Measurements from ENCODE around the gene TAS2R16.

Gene TAS2R16

GRCh38 chr7:122995600-122995999 lies at the start of gene TAS2R16:
Gene TAS2R16, minus strand, starts transcription at chr7:122995700. Its CDS starts 66 bp downstream, at chr7:122995634.
- DNase-seq (ENCODE audit: low read depth in 3 of 3), result no peak

- DNase-seq (ENCODE audit: low read depth in 3 of 3), result no peak
Measured at GRCh38 chr7:123043642-123044041, 48.1 kb upstream of the TAS2R16 start.

- no peak for DNase-seq (ENCODE audit: low read depth in 3 of 3)
Measured at GRCh38 chr7:123041101-123041500, 45.6 kb upstream of the TAS2R16 start.

DNA sequence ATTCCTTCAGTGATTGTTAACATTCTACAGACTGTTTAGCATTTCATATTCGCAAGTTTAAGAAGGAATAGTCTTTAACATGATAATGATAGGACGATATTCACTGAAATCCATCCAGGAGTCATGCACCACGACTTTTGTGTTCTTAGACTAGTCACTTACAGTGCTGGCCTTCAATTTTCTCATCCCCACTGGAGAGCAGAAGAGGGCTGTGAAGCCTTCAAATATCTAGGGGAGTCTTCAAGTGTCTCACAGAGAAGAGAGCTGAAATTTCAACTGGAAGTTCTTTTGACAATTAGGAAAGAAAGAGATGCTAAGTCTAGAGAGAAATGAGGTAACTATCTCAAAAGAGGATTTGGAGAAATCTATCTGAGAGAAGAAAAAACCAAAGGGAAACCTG lies 43.8 kb upstream of the TAS2R16 start:
- no peak for DNase-seq (ENCODE audit: low read depth in 3 of 3)

DNA sequence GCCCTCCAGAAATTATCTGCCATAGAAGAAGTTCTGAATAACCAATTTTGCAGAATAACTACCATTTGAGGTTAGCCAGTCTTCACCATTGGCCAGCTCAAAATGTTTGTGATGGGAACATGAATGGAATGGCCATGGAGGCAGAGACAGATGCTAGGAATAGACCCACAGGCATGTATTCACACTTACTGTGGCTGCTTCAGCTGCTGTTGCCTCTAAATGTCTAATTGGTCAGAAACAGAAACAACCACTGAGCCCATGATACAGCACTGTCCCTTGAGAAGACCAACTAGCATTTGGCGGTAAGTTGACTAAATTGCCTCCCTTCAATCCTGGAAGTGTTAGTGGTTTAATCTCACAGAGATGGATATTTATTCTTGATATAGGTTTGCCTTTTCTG lies 38.6 kb upstream of the TAS2R16 start:
- DNase-seq (ENCODE audit: low read depth in 3 of 3), result no peak

- no peak for DNase-seq (ENCODE audit: low read depth in 3 of 3)
Measured at GRCh38 chr7:123030631-123031030, 35.1 kb upstream of the TAS2R16 start.

DNA sequence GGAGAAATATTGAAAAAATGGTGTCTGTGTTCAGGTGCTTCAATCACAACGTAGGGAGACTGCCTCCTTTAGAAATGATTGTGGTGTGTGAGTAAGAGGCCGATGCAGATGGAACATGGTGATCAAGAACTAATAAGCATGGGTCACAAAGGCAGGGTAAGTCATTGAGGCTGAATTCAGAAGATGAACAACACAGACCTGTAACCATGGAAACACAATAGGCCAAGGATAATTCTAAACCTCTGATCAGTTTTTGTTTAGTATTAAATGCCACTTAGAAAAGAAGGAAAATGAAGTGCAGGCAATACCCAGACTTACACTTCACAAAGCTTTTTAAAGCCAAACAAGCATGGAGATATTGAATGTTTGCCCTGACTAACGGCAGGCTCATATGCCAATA lies 32.8 kb upstream of the TAS2R16 start:
- DNase-seq (ENCODE audit: low read depth in 3 of 3), result no peak

DNA sequence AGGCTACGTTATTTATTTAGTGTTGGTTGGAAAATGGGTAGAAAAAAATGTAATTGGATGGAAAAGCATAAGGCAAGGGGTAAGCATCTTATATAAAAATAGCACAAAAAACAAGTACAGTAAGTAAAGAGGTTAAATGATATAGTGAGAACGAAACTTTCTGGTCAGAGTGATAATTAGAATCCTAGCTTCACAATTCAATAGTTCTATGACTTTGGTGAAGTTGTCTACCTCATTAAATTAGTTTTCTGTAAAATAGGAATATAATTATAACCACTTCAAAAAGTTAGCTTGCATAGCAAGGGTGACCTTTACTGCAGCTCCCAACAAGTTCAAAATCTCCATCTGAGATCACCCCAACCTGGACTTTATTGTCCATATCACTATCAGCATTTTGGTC lies 30.8 kb upstream of the TAS2R16 start:
- no peak for DNase-seq (ENCODE audit: low read depth in 3 of 3)

DNA sequence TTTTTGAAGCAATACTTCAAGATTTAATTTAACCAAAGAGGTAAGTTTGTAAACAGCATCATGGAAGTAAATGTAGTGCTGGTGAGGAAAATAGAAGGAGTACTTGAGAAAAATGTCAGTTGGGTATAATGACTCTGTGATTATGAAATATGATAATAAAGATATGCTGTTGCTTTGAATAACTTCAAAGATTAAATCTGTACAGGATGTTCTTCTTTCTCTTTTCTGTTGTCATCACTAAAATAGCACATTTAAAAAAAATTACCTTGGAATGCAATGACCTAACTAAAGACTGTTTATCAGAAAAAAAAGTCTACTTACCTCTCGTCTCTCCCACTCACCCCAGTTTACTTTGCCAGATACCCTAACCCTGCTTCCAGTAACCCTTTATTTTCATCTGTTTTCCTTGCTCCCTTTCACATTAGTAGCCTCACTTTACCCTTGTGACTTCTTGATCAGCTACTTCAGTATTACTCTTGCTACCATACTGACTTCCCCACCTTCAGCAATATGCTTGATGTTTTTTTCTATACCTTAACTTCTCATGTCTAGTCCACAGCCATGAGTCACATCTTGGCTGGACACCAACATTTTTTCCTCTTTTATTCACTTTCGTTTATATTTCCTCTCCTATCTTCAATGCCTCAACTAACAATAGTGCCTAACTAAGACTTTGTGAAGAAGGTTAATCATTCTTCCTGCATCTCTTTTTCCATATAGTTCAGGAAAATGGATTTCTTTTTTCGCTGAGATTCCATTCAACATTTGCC lies 29.7 kb upstream of the TAS2R16 start:
- no peak for DNase-seq (ENCODE audit: low read depth in 3 of 3)

DNA sequence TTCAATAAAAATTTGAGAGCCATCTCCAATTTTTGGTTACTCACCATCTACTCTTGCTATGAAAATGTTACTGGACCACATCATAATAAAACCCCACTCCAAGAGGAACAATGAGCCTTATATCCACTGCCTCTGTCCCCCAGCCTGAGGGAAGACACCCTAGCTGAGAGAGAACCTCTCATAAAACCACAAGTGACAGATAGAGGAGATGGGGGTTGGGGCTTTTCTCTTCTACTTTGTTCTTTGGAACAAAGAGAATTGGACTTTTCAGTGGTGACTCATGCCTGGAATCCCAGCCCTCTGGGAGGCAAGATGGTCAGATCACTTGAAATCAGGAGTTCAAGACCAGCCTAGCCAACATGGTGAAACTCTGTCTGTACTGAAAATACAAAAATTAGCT lies 27.6 kb upstream of the TAS2R16 start:
- DNase-seq (ENCODE audit: low read depth in 3 of 3), result no peak

DNA sequence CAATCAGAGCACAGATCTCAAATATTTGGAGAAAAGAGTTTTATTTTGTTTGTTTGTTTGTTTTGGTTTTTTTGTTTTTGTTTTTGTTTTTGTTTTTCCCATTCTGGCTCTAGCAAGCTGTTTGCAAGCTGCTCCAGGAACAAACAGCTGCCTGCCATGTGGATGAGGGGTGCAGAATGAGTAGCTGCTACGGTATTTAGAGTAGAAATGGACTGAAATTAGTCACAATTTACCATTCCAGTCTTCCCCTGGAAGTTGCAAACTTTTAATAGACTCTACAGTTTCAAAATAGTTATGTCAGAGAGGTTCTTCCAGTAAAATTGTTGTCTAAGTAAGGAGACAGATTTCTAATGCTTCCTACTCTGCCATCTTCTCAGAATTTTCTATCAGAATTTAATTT lies 27.1 kb upstream of the TAS2R16 start:
- DNase-seq (ENCODE audit: low read depth in 3 of 3), result no peak

DNA sequence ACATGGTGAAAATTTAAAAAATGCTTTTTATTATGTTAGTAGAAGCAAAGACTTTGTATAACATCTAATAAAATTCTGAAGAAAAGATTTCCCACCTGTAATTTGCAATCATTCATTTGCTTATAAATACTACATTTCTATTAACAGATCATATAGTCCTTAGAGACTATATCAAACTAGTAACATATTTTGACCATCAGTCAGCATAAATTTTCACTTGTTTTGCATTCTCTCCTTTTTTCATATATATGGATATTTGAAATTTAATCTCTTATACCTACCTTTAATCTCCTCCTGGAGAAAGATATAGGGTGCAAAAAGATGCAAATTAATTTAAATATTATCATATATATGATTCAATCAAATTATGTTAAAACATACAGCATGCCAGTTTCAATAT lies 16.9 kb upstream of the TAS2R16 start:
- no peak for DNase-seq (ENCODE audit: low read depth in 3 of 3)

DNA sequence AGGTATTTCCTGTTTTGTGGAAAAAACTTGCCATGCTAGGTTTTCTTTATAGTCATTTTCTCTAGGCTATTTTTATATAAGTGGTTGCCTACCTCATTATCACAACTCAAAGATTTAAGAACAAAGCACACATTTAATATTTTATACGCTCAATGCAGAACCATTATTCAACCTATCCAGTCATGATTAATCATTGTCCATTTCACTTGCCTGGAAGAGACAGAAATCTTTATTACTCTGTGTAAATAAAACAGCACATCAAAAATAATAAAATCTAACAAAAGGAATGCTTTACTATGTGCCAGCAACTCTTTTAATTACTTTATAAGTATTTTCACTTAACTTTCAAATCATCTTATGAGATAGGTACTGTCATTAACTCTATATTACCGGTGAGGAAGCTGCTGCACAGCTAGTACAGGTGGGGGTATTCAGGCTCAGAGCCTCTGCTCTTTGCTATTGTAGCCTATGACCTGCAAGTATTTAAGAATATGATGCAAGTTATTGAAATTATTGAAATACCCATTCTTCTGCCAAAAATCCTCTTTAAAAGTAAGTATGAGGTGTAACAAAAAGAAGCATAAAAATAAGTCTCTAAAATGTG lies 16.4 kb upstream of the TAS2R16 start:
- DNase-seq (ENCODE audit: low read depth in 3 of 3), result no peak

GRCh38 chr7:123004931-123005330 lies 9.4 kb upstream of the TAS2R16 start:
- no peak for DNase-seq (ENCODE audit: low read depth in 3 of 3)

GRCh38 chr7:123003539-123004126 lies 8.1 kb upstream of the TAS2R16 start:
- DNase-seq (ENCODE audit: low read depth in 3 of 3), result no peak

DNA sequence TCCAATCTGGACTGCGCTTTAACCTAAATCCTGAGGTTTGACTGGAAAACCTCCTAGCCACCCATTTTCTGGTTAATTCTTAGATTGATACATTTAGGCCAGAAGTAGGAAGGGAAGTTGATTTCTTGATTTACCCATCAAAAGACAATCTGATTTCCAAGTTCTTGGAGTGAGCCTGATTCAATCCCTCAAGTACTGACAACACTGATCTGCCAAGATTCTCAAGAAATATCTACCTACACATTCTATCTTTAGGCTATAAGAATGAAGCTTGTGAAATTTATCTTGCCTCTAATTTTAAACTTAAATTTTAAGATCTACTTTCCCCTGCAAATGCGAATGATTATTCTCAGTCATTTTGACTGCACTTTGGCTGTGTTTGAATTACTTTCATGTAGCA lies 5.9 kb downstream of the TAS2R16 start:
- DNase-seq (ENCODE audit: low read depth in 3 of 3), result no peak

DNA sequence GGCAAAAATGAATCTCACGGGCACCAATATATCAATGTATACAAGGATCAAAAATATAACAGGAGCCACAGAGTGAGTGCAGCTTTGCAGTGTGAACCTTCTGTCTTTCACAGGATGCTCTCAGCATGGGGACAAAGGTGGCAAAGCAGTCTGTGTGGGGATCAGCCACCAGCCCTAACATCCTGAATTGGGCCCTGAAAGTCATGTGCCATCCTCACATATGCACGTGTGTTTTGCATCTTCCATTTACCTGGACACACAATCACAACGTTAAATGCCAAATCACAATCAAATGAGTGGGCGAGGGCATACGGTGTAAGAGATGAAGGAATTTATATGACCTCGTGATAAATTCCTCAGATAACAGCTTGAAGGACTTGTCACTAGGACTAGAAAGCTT lies 6.5 kb downstream of the TAS2R16 start:
- no peak for DNase-seq (ENCODE audit: low read depth in 3 of 3)

GRCh38 chr7:122988333-122988732 lies 7.2 kb downstream of the TAS2R16 start:
- DNase-seq (ENCODE audit: low read depth in 3 of 3), result no peak

GRCh38 chr7:122987463-122987862 lies 8.0 kb downstream of the TAS2R16 start:
- no peak for DNase-seq (ENCODE audit: low read depth in 3 of 3)

GRCh38 chr7:122984021-122984420 lies 11.5 kb downstream of the TAS2R16 start:
- no peak for DNase-seq (ENCODE audit: low read depth in 3 of 3)

- no peak for DNase-seq (ENCODE audit: low read depth in 3 of 3)
Measured at GRCh38 chr7:122983261-122983660, 12.2 kb downstream of the TAS2R16 start.

DNA sequence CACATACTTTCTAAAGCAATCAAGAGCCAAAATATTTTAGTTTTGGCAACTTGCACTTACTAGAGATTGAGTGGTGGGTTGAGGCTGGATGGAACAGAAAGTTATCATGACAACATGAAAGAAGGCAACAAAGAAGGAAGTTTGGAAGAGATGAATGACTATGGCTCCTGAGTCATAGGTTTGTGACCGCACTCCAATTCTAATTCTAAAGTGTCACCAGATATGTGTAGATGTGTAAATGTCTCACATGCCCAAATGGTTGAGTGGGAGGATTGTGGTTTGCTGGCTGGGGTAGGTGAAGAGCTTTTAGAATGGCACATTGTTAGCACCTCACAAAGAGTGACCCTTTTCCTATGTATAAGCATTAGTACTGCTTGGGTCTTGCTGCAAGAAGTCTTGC lies 20.2 kb downstream of the TAS2R16 start:
- DNase-seq (ENCODE audit: low read depth in 3 of 3), result no peak

- no peak for DNase-seq (ENCODE audit: low read depth in 3 of 3)
Measured at GRCh38 chr7:122974229-122974628, 21.3 kb downstream of the TAS2R16 start.
